Stimulated activated CD4-positive, alpha-beta T cell treated with anti-CD3 and anti-CD28 coated beads, Interleukin-4, amount 100 ng/mL, for 24 hours (primary cell): ENCODE results near the gene USP10.
A peak's percentile ranks its signal among the peaks of the same experiment; 100 is the strongest.

Experiments
- DNase-seq: peaks from one replicate; pipeline ENCODE4 v3.0.0-alpha.2; 2020

USP10 gene

GRCh38 chr16:84811529-84811928 lies 111.7 kb downstream of the USP10 start:
- DNase-seq: no peak

DNA sequence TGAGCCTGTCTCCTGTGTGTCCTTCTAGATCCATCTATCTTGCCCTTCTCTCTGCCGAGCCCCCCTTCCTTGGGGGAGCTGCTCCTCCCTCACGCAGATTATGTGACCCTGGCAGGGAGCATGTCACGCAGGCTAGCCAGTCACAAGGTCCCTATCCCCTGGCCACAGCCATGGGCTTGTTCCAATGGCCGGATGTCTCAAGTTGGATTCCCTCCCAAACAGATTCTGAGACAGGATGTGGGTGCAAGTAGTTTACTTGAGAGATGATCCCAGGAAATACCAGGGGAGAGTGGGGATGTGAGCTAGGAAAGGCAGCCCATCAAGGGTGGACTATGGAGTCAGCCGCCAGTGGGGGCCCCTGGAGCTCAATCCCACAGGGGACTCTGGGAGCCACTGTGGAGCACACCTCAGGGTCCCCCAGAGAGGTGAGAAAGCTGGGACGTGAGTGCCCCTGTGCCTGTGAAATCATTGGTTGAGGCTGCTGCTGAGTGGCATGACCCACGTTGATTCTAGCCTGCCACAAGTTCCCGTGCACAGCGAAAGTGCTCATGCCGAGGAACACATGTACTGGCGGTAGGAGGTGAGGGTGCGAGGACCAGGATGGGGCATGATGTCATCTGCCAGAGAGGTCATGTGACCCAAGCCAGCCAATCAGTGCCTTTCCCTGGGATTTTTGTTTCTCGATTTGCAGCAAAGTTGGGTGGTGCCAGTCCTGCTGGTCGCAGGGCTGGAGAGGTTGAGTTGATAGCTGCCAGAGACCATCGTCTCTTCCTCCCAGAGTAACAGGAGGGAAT lies 113.5 kb downstream of the USP10 start:
- no peak for DNase-seq

GRCh38 chr16:84815462-84815861 lies 115.7 kb downstream of the USP10 start:
- DNase-seq: no peak

DNA sequence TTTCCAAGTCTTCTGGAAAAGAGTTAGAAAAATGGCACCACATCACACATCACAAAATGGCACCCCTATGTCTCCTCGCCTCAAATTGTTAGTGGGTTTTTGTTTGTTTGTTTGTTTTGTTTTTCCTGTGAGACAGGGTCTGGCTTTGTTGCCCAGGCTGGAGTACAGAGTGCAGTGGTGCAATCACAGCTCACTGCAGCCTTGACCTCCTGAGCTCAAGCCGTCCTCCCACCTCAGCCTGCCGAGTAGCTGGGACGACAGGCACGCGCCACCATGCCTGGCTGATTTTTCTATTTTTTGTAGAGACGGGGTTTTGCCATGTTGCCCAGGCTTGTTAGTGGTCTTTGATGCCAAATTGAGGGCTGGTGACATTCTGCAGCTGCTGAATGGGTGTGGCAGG lies 116.2 kb downstream of the USP10 start:
- DNase-seq: no peak

GRCh38 chr16:84816485-84816884 lies 116.7 kb downstream of the USP10 start:
- no peak for DNase-seq

DNA sequence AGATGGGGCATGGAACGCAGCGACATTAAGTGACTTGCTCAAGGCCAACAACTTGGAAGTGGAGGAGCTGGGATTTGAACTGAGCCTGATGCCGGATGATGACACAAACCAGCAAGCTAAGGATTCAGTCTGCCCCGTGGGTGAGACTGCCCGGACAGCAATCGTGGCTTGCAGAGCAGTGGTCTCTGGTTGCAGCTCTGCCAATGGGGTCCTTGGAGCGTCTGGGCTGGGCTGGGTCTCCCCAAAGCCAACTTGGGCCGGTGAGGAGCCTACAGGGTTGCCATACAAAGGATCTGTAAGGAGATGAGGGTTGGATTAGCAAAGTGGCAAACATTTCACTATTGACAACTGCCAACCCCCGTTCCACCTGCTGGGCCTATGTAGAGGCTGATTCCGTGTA lies 117.4 kb downstream of the USP10 start:
- no peak for DNase-seq

DNA sequence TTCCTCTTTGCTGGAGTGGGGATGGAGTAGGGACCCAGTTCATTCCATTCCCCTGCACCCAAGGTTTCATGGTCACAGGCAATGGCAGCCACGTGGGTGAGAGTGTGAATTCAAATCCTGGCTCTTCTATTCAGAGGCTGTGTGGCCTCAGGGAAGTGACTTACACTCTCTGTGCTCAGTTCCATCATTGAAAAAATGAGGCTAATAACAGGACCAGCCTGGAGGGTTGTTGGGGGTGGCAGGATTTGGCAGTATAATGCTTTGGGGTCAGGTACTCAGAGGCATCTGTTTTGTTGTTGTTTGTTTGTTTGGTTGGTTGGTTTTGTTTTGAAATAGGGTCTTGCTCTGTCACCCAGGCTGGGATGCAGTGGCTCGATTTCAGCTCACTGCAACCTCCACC lies 117.8 kb downstream of the USP10 start:
- DNase-seq: no peak

DNA sequence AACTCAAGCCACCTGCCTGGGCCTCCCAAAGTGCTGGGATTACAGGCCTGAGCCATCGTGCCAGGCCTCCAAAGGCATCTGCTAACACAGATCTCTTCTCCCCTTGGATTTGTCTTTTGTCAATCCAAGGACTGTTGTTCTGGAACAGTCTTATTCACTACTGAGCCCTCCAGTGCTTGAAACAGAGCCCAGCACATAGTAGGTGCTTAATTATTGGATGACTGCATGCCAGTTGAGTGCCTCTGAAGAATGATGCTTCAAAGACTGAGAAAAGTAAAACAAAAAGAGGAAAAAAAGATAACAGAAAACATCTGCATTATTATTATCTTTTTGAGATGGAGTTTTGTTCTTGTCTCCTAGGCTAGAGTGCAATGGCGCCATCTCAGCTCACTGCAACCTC lies 118.3 kb downstream of the USP10 start:
- no peak for DNase-seq

DNA sequence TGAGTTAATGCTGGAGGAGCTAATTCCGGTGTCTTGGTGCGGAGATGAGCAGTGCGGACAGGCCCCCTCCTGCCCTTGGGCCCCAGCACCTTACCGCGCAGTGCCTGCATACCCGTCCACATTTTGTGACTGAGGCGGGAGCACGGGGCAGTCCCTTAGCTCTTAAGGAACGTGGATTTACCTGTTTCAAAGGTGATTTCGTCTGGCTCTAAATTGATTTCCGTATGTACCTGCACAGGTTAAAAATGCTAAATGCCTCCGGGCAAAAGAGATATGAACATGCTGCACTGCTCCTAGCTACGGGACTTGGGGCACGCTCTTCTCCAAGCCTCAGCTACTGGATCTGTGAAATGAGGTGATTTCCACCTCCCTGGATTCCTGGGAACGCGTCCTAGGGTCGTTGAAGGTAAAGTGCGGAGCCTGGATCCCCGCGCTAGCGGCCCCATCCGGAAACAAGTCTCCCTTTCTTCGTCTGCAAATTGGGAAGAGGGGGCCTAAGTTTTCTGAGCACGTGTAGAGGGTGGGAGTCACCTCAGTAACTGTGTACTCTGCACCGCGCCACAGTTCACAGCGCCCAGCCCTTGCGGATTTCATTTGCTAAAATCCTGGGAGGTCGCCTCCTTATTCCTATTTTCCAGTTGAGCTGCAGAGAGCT lies 119.3 kb downstream of the USP10 start:
- DNase-seq: no peak

DNA sequence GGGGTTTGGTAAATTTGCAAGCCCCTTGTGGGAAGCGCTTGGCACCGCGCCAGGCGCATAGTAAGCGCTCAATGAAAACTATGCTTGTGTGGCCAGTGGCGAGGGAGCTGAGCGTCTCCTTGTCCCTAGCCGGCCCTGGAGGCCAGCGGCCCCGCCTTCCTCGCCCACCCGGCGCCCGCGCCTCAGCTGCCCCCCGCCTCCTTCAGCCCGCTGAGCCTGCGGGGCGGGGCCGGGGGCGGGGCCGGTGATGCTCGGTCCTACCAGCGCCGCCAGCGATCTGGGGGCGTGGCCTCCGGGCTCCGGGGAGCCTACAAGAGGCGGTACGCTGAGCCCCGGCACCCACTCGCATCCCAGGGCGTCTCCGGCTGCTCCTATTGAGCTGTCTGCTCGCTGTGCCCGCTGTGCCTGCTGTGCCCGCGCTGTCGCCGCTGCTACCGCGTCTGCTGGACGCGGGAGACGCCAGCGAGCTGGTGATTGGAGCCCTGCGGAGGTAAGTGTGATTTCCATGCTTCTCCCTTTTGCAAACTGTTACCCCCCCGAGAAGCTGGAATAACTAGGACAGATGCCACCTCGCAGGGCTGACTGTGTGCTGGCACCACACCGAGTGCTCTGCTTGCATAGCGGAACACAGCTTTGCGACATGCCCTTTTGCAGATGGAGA lies 120.0 kb downstream of the USP10 start, which contains the start of gene CRISPLD2:
Gene CRISPLD2, plus strand, starts transcription at position 342 of the 661 bp plus-strand sequence. CDS start 18,511 bp downstream, outside the sequence.
- peak; percentile 86 for DNase-seq

DNA sequence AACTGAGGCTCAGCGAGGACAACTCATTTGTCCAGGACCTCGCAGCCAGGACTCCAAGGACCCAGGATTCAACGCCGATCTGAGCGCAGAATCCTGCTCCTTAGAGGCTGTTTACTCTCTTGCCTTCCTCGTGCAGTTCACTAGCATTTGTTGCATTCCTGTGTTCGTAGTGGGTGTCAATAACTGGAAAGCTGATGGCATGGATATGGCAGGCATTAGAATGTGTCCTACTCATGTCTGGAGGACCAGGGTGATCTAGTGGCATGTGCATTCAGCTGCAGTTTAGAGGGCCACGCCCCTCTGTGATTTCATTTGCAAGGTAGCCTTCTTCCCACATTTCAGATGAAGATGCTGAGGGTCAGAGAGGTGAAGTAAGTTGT lies 120.5 kb downstream of the USP10 start:
- DNase-seq: no peak

DNA sequence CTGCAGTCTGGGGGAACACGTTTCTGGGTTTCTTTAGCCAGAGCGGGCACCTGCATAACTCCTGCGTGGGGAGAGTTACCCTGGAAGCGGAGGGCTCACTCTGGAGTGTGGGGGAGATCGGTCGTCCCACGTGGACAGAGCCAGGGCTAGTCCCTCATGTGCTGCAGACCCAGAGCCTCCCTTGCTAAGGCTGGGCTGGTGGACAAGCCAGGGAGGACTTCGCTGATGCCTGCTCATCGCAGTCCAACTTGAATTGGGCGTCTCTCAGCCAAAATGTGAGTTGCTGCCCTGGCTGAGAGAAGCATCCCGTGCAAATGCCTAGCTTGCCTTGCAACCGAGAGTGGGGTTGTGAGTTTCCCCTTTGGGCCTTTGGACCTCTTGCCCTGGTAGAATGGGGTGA lies 121.0 kb downstream of the USP10 start:
- no peak for DNase-seq

DNA sequence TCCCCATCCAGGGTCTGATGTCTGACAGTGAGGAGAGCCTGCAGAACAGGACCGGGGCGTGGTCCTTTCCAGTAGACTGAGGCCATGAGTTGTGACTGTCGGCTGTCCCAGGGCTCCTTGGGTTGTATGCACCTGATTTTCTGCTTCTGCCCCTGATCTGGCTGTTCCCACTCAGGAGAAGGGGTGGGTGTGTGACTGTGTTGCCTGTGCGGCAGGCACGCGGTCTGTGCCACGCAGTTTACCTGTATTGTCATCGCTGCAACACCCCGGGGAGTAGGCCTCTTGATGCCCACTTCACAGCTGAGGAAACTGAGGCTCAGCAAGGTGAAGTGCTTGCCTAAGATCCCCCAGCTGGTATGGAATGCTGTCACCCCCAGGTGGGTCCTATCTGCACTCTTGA lies 121.4 kb downstream of the USP10 start:
- DNase-seq: no peak

GRCh38 chr16:84821728-84822689 lies 122.2 kb downstream of the USP10 start:
- no peak for DNase-seq

DNA sequence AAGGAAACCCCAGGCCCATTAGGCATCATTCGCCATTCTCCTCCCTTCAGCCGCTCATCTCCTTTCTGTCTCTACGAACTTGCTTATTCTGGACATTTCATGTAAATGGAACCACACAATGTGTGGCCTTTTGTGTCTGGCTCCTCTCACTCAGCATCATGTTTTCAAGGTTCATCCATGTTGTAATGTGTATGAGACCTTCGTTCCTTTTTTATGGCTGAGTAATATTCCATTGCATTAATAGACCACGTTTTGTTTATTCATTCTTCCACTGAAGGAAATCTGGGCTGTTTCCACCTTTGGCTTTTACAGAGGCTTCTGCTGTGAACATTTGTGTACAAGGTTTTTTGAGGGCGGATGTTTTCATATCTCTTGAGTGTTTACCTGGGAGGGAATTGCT lies 123.2 kb downstream of the USP10 start:
- DNase-seq: no peak

GRCh38 chr16:84823484-84823883 lies 123.7 kb downstream of the USP10 start:
- DNase-seq: no peak

DNA sequence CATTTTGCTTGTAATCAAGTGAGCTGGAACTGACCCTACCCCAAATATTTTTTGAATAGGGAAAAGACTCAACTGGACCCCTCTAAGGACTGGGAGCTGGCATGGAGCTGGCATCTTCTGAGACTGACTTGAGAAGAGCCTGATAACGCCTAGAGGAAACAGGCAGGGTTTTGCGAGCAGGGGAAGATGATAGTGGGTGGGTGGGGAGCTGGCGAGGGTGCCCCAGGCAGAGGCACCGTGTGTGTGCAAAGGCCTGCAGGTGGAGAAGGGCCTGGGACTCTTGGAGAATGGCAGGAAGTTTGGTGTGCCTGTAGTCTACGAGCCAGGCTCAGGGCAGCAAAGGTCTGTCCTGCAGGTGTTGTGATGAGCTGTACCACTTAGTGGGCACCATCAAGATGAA lies 124.1 kb downstream of the USP10 start:
- DNase-seq: no peak

DNA sequence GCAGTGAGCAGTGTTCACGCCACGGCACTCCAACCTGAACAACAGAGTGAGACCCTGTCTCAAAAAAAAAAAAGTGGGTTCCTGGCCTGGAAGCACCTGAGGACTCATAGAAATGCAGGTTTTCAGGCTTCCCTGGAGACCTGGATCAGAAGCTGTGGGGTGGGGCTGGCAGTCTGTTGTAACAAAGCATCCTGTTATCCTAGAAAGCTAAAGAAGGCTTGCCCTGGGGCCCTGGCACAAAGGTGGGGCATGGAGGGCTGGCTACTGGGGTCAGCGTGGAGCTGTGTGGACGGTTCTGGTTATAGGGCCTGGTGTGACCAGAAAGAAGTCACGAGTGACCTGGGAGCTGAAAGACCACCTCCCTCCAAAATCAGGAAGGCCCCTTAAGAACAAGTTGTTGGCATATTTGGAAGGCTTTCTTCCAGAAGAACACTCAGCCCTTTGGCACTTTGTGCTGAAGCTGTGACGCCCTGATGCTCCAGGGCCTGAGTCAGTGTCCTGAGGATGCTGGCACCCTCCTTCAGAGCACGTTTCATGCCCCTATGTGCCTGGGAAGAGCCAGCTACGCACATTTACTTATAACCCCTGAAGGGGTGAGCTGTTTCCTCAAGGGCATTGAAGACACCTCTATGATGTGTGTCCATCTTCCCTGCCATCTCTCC lies 126.2 kb downstream of the USP10 start:
- DNase-seq: no peak

DNA sequence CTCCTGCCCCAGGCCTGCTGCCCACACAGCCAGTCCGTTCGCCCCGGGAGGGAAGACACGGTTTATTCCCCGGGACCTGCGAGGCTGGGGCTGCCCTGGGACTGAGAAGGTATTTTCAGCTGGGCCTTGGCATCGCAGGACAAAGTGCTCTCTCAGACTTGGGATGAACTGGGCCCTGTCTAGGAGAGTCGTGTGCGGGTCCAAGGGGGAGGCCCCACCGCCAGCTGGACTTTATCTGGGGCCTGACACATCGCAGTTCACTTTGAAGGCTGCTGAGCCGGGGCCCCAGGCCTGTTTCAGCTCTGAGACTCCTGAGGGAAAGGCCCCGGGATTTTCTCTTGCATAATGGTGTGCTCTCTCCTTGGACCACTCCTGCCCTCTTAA lies 126.8 kb downstream of the USP10 start:
- no peak for DNase-seq

GRCh38 chr16:84827131-84827574 lies 127.4 kb downstream of the USP10 start:
- DNase-seq: no peak

- no peak for DNase-seq
These were observed 128.1 kb downstream of the USP10 start for GRCh38 chr16:84827897-84828296.

DNA sequence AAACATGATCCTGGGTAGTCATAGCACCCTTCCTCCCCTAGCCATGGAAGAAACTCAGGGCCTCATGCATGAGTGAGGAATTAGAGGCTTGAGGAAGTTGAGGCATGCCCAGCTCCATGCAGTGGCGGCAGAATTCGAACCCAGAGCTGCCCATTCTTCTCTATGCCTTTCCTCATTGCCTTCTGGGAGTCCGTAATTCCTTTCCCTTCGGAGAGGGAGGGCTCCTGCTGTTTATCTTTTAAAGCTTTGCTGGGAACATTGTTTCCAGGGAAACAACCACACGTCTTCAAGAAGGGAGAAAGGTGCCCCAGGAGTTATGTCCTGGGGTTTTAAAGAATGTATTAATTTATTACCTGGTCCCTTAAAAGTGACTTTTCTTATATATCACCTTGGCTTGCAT lies 128.5 kb downstream of the USP10 start:
- no peak for DNase-seq
